GM18505 (cell line): ENCODE data around the gene HIPK3.
"Not testable (repeated sequence)": the region's sequence is repeated elsewhere in the genome, so short reads cannot be mapped to it uniquely, and the experiment has no call there.

Experiments
- ATAC-seq: cut with Tn5 transposase; IDR thresholded peaks from one replicate; pipeline ENCODE4 v1.9.1; 2021; ENCODE audit not compliant: unreplicated experiment
- POLR2A ChIP-seq: IDR thresholded peaks from 4 replicates; pipeline ENCODE4 v1.6.1; 2011; ENCODE audit warnings: borderline replicate concordance; ENCODE audit not compliant: insufficient read depth, insufficient read length; ENCODE audit errors: extremely low read depth

The HIPK3 gene

GRCh38 chr11:33269822-33270221 lies 12.6 kb downstream of the HIPK3 start:
- ATAC-seq = no peak
- no peak for TF ChIP-seq POLR2A

- ATAC-seq = no peak
- TF ChIP-seq POLR2A = no peak
Measured at GRCh38 chr11:33271059-33271458, 13.9 kb downstream of the HIPK3 start.

GRCh38 chr11:33272338-33273107 lies 15.3 kb downstream of the HIPK3 start:
- ATAC-seq = no peak
- no peak for TF ChIP-seq POLR2A

GRCh38 chr11:33273656-33274055 lies 16.5 kb downstream of the HIPK3 start:
- no peak for TF ChIP-seq POLR2A
- no peak for ATAC-seq

- no peak for TF ChIP-seq POLR2A
Measured at GRCh38 chr11:33280411-33280810, 23.2 kb downstream of the HIPK3 start.

GRCh38 chr11:33281758-33282157 lies 24.6 kb downstream of the HIPK3 start:
- TF ChIP-seq POLR2A = no peak
- no peak for ATAC-seq

More at GRCh38 chr11:33280411-33280810, 23.2 kb downstream of the HIPK3 start:
- ATAC-seq = no peak

DNA sequence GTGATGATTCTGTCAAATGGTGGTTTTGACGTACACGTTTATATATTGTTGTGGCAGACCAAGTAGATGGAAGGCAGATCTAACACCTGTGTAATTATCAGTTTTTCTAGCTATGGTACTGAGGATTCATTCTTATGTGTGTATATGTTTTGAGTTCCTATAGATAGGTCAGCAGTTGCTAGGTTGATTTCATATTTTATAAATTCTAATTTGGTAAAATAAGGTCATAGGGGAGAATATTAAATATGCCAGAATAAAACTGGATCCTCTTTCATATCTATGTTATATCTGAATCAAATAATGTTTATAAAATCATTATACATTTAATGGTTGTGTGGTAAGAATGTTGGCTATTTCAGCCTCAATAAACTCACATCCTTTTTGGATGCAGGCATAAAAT lies 27.6 kb downstream of the HIPK3 start:
- ATAC-seq = no peak
- no peak for TF ChIP-seq POLR2A

DNA sequence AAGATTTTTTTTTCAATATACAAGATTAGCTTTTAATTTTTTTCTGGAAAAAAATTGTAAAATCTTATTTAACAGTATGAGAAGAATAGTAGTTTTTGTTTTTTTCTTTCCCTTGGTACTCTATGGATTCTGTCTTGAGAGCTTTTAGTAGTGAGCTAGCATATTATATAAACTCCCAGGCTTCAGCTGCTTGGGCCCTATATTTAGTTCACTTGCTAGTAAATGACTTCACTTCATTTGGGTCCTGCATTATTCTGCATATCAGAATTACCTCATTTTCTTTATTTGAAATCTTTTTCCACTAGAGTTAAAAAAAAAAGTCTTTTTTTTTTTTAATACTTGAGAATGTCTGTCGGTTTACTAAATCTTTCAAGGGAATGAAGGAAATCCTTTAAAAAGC lies 33.1 kb downstream of the HIPK3 start:
- no peak for TF ChIP-seq POLR2A
- no peak for ATAC-seq

DNA sequence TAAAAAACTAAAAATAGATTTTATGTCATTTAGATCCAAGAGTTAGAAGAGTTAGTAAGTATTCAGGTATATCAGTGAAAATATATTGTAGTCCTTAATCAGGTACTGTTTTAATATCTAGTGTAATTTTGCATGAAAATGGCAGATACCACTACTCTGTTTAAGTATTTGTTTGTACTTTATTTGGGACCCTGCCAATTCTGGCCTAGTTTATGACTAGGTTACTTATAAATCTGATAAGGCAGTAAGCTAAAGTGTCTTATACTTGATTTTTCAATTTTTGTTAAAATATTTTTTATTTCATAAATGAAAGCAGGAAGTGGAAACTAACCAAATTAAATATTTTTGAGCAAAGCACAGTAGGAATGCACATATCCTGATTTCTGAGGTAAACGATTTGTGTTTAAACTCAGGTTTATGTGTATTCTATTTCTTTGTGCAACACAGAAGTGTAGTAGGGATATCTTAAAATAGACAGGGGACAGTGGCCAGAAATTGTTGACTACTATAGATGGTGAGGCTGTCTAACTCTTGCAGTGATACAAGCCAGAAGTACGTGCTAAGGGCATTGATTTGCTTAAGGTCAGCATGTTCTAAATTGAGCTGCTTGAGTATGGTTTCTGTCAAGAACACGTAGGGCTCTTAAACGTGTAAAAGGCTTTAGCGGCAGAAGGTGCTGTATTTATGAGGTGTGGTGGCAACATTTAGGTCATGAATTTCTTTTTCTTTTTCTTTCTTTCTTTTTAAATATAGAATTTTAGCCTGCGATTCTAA lies 34.0 kb downstream of the HIPK3 start:
- ATAC-seq = no peak
- no peak for TF ChIP-seq POLR2A

DNA sequence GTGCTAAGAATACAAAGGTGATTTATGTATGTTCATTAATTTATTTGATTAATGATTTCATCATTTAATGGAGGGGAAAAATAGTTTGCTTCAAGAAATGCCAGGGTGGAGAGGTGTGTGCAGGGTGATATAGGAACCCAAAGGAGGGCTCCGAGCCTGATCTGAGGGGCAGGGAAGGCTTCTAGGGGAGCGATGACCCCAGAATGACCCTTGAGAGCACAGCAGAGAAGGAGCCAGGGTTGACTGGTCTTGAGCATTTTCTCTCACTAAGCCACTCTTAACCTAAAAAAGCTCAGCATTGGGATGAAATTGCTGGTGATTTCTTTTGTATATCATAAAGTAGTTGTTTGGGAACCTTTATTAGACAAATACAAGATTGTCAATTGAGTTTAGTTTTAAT lies 35.1 kb downstream of the HIPK3 start:
- no peak for TF ChIP-seq POLR2A
- no peak for ATAC-seq

- no peak for ATAC-seq
- TF ChIP-seq POLR2A = no peak
Measured at GRCh38 chr11:33294224-33294623, 37.0 kb downstream of the HIPK3 start.

DNA sequence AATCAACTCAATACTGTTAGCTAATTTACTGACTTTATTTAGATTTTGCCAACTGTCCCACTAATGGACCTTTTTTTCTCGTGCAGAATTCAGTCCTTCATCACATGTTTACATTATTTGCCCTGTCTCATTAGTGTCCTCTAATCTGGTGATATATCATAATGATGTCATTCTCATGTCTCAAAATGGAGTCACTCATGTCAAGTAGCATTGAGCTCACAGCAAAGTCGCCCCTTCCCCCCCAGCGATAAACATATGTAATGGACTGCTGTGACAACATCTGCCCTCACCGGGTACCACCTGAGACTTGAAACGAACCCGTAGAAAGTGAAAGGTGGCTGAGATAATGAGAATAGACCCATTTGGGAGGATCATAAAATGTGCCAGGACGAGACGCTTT lies 37.6 kb downstream of the HIPK3 start:
- no peak for ATAC-seq
- no peak for TF ChIP-seq POLR2A

- no peak for ATAC-seq
- TF ChIP-seq POLR2A = no peak
Measured at GRCh38 chr11:33296695-33297094, 39.5 kb downstream of the HIPK3 start.

- ATAC-seq = no peak
- no peak for TF ChIP-seq POLR2A
Measured at GRCh38 chr11:33303541-33303940, 46.4 kb downstream of the HIPK3 start.

GRCh38 chr11:33306821-33307220 lies 49.6 kb downstream of the HIPK3 start:
- not testable (repeated sequence) for ATAC-seq
